Effector CD4-positive, alpha-beta T cell (primary cell): ENCODE data around the gene CCDC7.
"Not testable (repeated sequence)": the region's sequence is repeated elsewhere in the genome, so short reads cannot be mapped to it uniquely, and the experiment has no call there.

Experiments used
- DNase-seq: peaks from one replicate; pipeline ENCODE4 v3.0.0-alpha.2; 2020
- total RNA-seq: gene quantifications from one replicate; lab custom pipeline; 2026; lab: John Stamatoyannopoulos, UW

CCDC7 gene
- 74.5 reads per million, percentile 77 among the genes with 10 or more reads in this experiment for total RNA-seq

- DNase-seq: peak; percentile 79
These were observed at the start of gene CCDC7 for GRCh38 chr10:32445740-32446535. Gene CCDC7, plus strand, starts transcription at chr10:32446140. Its CDS starts 5,503 bp downstream, at chr10:32451643.

GRCh38 chr10:32397163-32397562 lies 48.8 kb upstream of the CCDC7 start:
- DNase-seq: not testable (repeated sequence)

GRCh38 chr10:32399720-32400119 lies 46.2 kb upstream of the CCDC7 start:
- DNase-seq: not testable (repeated sequence)

- no peak for DNase-seq
These were observed 45.0 kb upstream of the CCDC7 start for GRCh38 chr10:32400961-32401360.

GRCh38 chr10:32402499-32402898 lies 43.4 kb upstream of the CCDC7 start:
- DNase-seq: no peak

- no peak for DNase-seq
These were observed 42.8 kb upstream of the CCDC7 start for GRCh38 chr10:32403091-32403490.

- DNase-seq: no peak
These were observed 37.2 kb upstream of the CCDC7 start for GRCh38 chr10:32408690-32409089.

GRCh38 chr10:32409741-32410140 lies 36.2 kb upstream of the CCDC7 start:
- DNase-seq: no peak

GRCh38 chr10:32410569-32410968 lies 35.4 kb upstream of the CCDC7 start:
- DNase-seq: no peak

- DNase-seq: no peak
These were observed 34.0 kb upstream of the CCDC7 start for GRCh38 chr10:32411797-32412498.

GRCh38 chr10:32412499-32412853 lies 33.5 kb upstream of the CCDC7 start:
- no peak for DNase-seq

GRCh38 chr10:32413513-32413912 lies 32.4 kb upstream of the CCDC7 start:
- no peak for DNase-seq

GRCh38 chr10:32415361-32415760 lies 30.6 kb upstream of the CCDC7 start:
- DNase-seq: no peak

GRCh38 chr10:32417911-32418547 lies 27.9 kb upstream of the CCDC7 start:
- no peak for DNase-seq

- DNase-seq: no peak
These were observed 27.4 kb upstream of the CCDC7 start for GRCh38 chr10:32418572-32418971.

GRCh38 chr10:32419615-32420014 lies 26.3 kb upstream of the CCDC7 start:
- DNase-seq: no peak

GRCh38 chr10:32426186-32426585 lies 19.8 kb upstream of the CCDC7 start:
- no peak for DNase-seq

GRCh38 chr10:32433542-32433941 lies 12.4 kb upstream of the CCDC7 start:
- no peak for DNase-seq

GRCh38 chr10:32436215-32436614 lies 9.7 kb upstream of the CCDC7 start:
- no peak for DNase-seq

- DNase-seq: no peak
These were observed 8.6 kb upstream of the CCDC7 start for GRCh38 chr10:32437334-32437733.

- DNase-seq: no peak
These were observed 904 bp upstream of the CCDC7 start for GRCh38 chr10:32445036-32445435.

GRCh38 chr10:32446536-32447406 lies 831 bp downstream of the CCDC7 start:
- DNase-seq: no peak

GRCh38 chr10:32454148-32454547 lies 8.2 kb downstream of the CCDC7 start:
- no peak for DNase-seq
